ENCODE data around the gene PPP5C. TPM values are rescaled to one million over a fixed set of nuclear protein-coding genes. Genes with fewer than 3 reads are reported as not detected.

The PPP5C gene
- total RNA-seq, 2 experiments from 2014 or later: 105 to 118 TPM

- Histone ChIP-seq H3K27ac (ENCODE audit: low read depth, low read length, poor library complexity, severe bottlenecking) (no peak overlapping the region), H2AFZ (ENCODE audit: low read length) (no peak overlapping the region), H3K9me3 (ENCODE audit: low read length) (no peaks in the 10 kb centered on the region), H3K36me3 (ENCODE audit: insufficient read depth, low read length) (peaks cover 90% of the 10 kb centered on the region), H4K20me1 (ENCODE audit: insufficient read depth, low read length) (no peaks in the 10 kb centered on the region), H3K4me3 (ENCODE audit: low read depth, low read length, poor library complexity, severe bottlenecking) (no peak overlapping the region), H3K4me1 (ENCODE audit: insufficient read depth, low read length, poor library complexity, severe bottlenecking) (peaks cover 33% of the 10 kb centered on the region), H3K79me2 (ENCODE audit: insufficient read depth, low read depth, low read length) (peaks cover 65% of the 10 kb centered on the region), H3K9me2 (ENCODE audit: insufficient read depth, low read length) (no peaks in the 10 kb centered on the region), H3K4me2 (ENCODE audit: low read length) (no peak overlapping the region)
- no TSS peak for BruUV-seq (replicated peaks)
- ChIA-PET POLR2A (no interaction called here), CTCF (ENCODE audit: unreplicated experiment) (no interaction called here)
- intact Hi-C loops (cut with micrococcal nuclease; ENCODE audit: unreplicated experiment): no loop called here
- no peak for TF ChIP-seq EZH2phosphoT487 (IDR thresholded peaks at IDR 0.05; ENCODE audit: borderline replicate concordance, low read depth, low read length)
- TF ChIP-seq, protein P1, sequence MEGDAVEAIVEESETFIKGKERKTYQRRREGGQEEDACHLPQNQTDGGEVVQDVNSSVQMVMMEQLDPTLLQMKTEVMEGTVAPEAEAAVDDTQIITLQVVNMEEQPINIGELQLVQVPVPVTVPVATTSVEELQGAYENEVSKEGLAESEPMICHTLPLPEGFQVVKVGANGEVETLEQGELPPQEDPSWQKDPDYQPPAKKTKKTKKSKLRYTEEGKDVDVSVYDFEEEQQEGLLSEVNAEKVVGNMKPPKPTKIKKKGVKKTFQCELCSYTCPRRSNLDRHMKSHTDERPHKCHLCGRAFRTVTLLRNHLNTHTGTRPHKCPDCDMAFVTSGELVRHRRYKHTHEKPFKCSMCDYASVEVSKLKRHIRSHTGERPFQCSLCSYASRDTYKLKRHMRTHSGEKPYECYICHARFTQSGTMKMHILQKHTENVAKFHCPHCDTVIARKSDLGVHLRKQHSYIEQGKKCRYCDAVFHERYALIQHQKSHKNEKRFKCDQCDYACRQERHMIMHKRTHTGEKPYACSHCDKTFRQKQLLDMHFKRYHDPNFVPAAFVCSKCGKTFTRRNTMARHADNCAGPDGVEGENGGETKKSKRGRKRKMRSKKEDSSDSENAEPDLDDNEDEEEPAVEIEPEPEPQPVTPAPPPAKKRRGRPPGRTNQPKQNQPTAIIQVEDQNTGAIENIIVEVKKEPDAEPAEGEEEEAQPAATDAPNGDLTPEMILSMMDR (conservative IDR thresholded peaks at IDR 0.05; ENCODE audit: low read length): no peak
- DNase-seq (ENCODE audit: low spot score): no peak
Measured at GRCh38 chr19:46357846-46358583, 11.1 kb downstream of the PPP5C start.

GRCh38 chr19:46361915-46362314 lies 15.0 kb downstream of the PPP5C start:
- Histone ChIP-seq H3K9me2 (ENCODE audit: insufficient read depth, low read length) (no peaks in the 10 kb centered on the region), H3K4me1 (ENCODE audit: insufficient read depth, low read length, poor library complexity, severe bottlenecking) (peaks cover 19% of the 10 kb centered on the region), H2AFZ (ENCODE audit: low read length) (no peak overlapping the region), H3K4me3 (ENCODE audit: low read depth, low read length, poor library complexity, severe bottlenecking) (no peak overlapping the region), H3K27ac (ENCODE audit: low read depth, low read length, poor library complexity, severe bottlenecking) (no peak overlapping the region), H3K4me2 (ENCODE audit: low read length) (no peak overlapping the region), H3K9me3 (ENCODE audit: low read length) (no peaks in the 10 kb centered on the region), H4K20me1 (ENCODE audit: insufficient read depth, low read length) (peaks cover 9% of the 10 kb centered on the region; the same call in 1 of the 2 replicates), H3K79me2 (ENCODE audit: insufficient read depth, low read depth, low read length) (peaks cover 68% of the 10 kb centered on the region), H3K36me3 (ENCODE audit: insufficient read depth, low read length) (peaks cover 90% of the 10 kb centered on the region)
- intact Hi-C loops (cut with micrococcal nuclease; ENCODE audit: unreplicated experiment): no loop called here
- no TSS peak for BruUV-seq (replicated peaks)
- ChIA-PET CTCF (ENCODE audit: unreplicated experiment) (no interaction called here), POLR2A (no interaction called here)
- TF ChIP-seq EZH2phosphoT487 (IDR thresholded peaks at IDR 0.05; ENCODE audit: borderline replicate concordance, low read depth, low read length): no peak
- TF ChIP-seq, protein P1 (conservative IDR thresholded peaks at IDR 0.05; ENCODE audit: low read length): no peak
- DNase-seq (ENCODE audit: low spot score): no peak

DNA sequence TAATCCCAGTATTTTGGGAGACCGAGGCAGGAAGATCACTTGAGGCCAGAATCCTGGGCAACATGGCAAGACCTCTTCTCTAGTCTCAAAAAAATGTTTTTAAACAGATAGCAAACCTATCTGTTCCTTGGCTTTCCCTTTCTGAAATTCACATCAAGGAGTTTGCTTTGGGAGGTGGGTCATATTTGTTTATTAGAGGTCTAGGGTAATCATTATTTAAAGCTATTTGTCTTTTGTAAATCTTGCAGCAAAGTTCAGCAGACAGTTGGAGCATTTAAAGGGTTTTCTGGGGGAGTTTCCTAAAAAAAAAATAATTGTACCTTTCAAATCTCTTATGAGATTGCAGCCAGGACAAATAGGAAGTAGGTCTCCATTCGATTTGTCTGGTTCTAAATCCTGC lies 17.5 kb downstream of the PPP5C start:
- POLR2A ChIA-PET: interaction anchor here (0.7 kb wide), 1 partner anchor 1336 kb away, joined by 3 read pairs; no protein-coding TSS in a partner anchor
- TF ChIP-seq, protein P1 (conservative IDR thresholded peaks at IDR 0.05; ENCODE audit: low read length): no peak
- TF ChIP-seq EZH2phosphoT487 (IDR thresholded peaks at IDR 0.05; ENCODE audit: borderline replicate concordance, low read depth, low read length): no peak
- no peak for DNase-seq (ENCODE audit: low spot score)
- Histone ChIP-seq H3K9me2 (ENCODE audit: insufficient read depth, low read length) (no peaks in the 10 kb centered on the region), H3K4me1 (ENCODE audit: insufficient read depth, low read length, poor library complexity, severe bottlenecking) (peaks cover 10% of the 10 kb centered on the region), H3K27ac (ENCODE audit: low read depth, low read length, poor library complexity, severe bottlenecking) (no peak overlapping the region), H3K36me3 (ENCODE audit: insufficient read depth, low read length) (peaks cover 86% of the 10 kb centered on the region), H4K20me1 (ENCODE audit: insufficient read depth, low read length) (peaks cover 16% of the 10 kb centered on the region), H2AFZ (ENCODE audit: low read length) (no peak overlapping the region), H3K79me2 (ENCODE audit: insufficient read depth, low read depth, low read length) (peaks cover 55% of the 10 kb centered on the region; the same call in 1 of the 2 replicates), H3K4me2 (ENCODE audit: low read length) (no peak overlapping the region), H3K4me3 (ENCODE audit: low read depth, low read length, poor library complexity, severe bottlenecking) (no peak overlapping the region), H3K9me3 (ENCODE audit: low read length) (no peaks in the 10 kb centered on the region)
- intact Hi-C loops (cut with micrococcal nuclease; ENCODE audit: unreplicated experiment): no loop called here
- CTCF ChIA-PET (ENCODE audit: unreplicated experiment): no interaction called here
- no TSS peak for BruUV-seq (replicated peaks)

Measured in OCI-LY7 (cell line).